ENCODE measurements around the gene IGFALS. TPM values are rescaled to one million over a fixed set of nuclear protein-coding genes. Genes with fewer than 3 reads are reported as not detected.

The IGFALS gene
- total and polyA plus RNA-seq, 2 donors (not counting 3 experiments of a cell fraction or from before 2014, with no cell fraction given), result not detected

GRCh38 chr16:1781254-1781653 is 12.3 kb downstream of the IGFALS start:
- no peak for FAIRE-seq

More at GRCh38 chr16:1781254-1781653, 12.3 kb downstream of the IGFALS start:
- ChIA-PET CTCF (interaction anchor here (0.6 to 1.7 kb wide), 4 partner anchors 7 to 73 kb away, joined by 3 to 9 read pairs (median 4); partner anchors contain the start of genes EME2 and MRPS34), POLR2A (interaction anchor here (1.2 kb wide), 1 partner anchor 361 kb away, joined by 3 read pairs; the partner anchor contains the start of gene UQCC4)
- peaks cover 25% of the 10 kb centered on the region for H3K79me2 ChIP-seq (ENCODE audit: control insufficient read depth, insufficient read depth, low read length)
- H3K36me3 ChIP-seq (ENCODE audit: control insufficient read depth in 2 of 2, extremely low read depth in 1 of 2, insufficient read depth in 2 of 2, low read length in 2 of 2), result peaks cover 0 to 38% of the 10 kb centered on the region in 2 experiments
- peak overlapping the region; percentile 58 for H3K4me2 ChIP-seq (ENCODE audit: insufficient read depth, low read length)
- H3K4me1 ChIP-seq (ENCODE audit: control insufficient read depth, extremely low read depth, insufficient read depth, low read length), result peaks cover 14% of the 10 kb centered on the region
- H3K27me3 ChIP-seq (ENCODE audit: control insufficient read depth in 2 of 2, insufficient read depth in 2 of 2, low read length in 2 of 2), result no peaks in the 10 kb centered on the region
- intact Hi-C loops (cut with micrococcal nuclease) (loop anchor here (5.0 to 10.0 kb wide), 2 partner anchors 359 to 476 kb away; partner anchors contain the start of genes UBE2I and UQCC4), dilution Hi-C loops (cut with MboI; ENCODE audit: extremely low pct_ligation_motif_present, low sequenced_read_pairs) (no loop called here)
- H3K4me3 ChIP-seq (replicated peaks in 1 of 3; ENCODE audit: insufficient read depth in 1 of 3, low read depth in 1 of 3, low read length in 3 of 3), result peak overlapping the region in 2 of 3 experiments; percentile 70 to 75
- no peaks in the 10 kb centered on the region for H3K9me1 ChIP-seq (replicated peaks; ENCODE audit: control insufficient read depth, extremely low read depth, insufficient read depth, low read length)
- BruUV-seq (replicated peaks), result no TSS peak
- DNase-seq (ENCODE audit: low read depth, low spot score), result no peak
- peak overlapping the region; percentile 77 for H3K9ac ChIP-seq (replicated peaks; ENCODE audit: extremely low read depth, insufficient read depth, low read length)
- H4K20me1 ChIP-seq (replicated peaks; ENCODE audit: control insufficient read depth, extremely low read depth, insufficient read depth, low read length), result no peaks in the 10 kb centered on the region
- no peak for TF ChIP-seq EZH2 (IDR thresholded peaks at IDR 0.05; ENCODE audit: borderline replicate concordance, low read depth, low read length, severe bottlenecking)
- TF ChIP-seq MAX (IDR thresholded peaks at IDR 0.05; ENCODE audit: insufficient read depth, insufficient read length), result no peak
- TF ChIP-seq CTCF (IDR thresholded peaks at IDR 0.05; ENCODE audit: extremely low read depth in 1 of 2, insufficient read depth in 1 of 2, low read depth in 1 of 2, low read length in 2 of 2), result no peak
- no peak for TF ChIP-seq JUN (IDR thresholded peaks at IDR 0.05; ENCODE audit: borderline replicate concordance, insufficient read depth, insufficient read length, low read depth)
- TF ChIP-seq POLR2A (IDR thresholded peaks at IDR 0.05; ENCODE audit: low read depth, low read length), result no peak
- TF ChIP-seq FOS (IDR thresholded peaks at IDR 0.05; ENCODE audit: borderline replicate concordance, insufficient read depth, low read length), result no peak
- no peak for TF ChIP-seq MYC (IDR thresholded peaks at IDR 0.05; ENCODE audit: low read depth, low read length)
- TF ChIP-seq POLR2AphosphoS5 (IDR thresholded peaks at IDR 0.05; ENCODE audit: insufficient read depth, low read depth, low read length), result no peak
- no peak for TF ChIP-seq GATA2 (IDR thresholded peaks at IDR 0.05; ENCODE audit: insufficient read depth, insufficient read length, low read depth, low read length)
- H3K9me3 ChIP-seq (replicated peaks; ENCODE audit: control insufficient read depth, insufficient read depth, low read length), result no peaks in the 10 kb centered on the region
- H2AFZ ChIP-seq (ENCODE audit: low read depth, low read length), result no peak overlapping the region
- no peak overlapping the region for H3K27ac ChIP-seq (ENCODE audit: insufficient read depth, low read depth, low read length)

Data from endothelial cell of umbilical vein (primary cell).